Lower leg skin (tissue), 3 donors: ENCODE data around the gene BRD3.

Experiments
- POLR2A ChIP-seq, 2 donors: fragments of 450-650 bp; IDR thresholded peaks; one replicate each; pipeline ENCODE4 v1.6.1; 2016 to 2017; ENCODE audit warnings: antibody characterized with exemption in 2 of 2, mild to moderate bottlenecking in 1 of 2, moderate library complexity in 1 of 2
- TF ChIP-seq, protein P1 (sequence below), 3 donors: fragments of 450-650 bp; IDR thresholded peaks; one replicate each; pipeline ENCODE4 v1.5.1; 2016; ENCODE audit warnings: antibody characterized with exemption in 3 of 3, mild to moderate bottlenecking in 3 of 3, moderate library complexity in 2 of 3

GRCh38 chr9:134048582-134048968 is 19.3 kb downstream of the BRD3 start:
- TF ChIP-seq POLR2A (IDR thresholded peaks at IDR 0.05) = no peak
- TF ChIP-seq, protein P1, sequence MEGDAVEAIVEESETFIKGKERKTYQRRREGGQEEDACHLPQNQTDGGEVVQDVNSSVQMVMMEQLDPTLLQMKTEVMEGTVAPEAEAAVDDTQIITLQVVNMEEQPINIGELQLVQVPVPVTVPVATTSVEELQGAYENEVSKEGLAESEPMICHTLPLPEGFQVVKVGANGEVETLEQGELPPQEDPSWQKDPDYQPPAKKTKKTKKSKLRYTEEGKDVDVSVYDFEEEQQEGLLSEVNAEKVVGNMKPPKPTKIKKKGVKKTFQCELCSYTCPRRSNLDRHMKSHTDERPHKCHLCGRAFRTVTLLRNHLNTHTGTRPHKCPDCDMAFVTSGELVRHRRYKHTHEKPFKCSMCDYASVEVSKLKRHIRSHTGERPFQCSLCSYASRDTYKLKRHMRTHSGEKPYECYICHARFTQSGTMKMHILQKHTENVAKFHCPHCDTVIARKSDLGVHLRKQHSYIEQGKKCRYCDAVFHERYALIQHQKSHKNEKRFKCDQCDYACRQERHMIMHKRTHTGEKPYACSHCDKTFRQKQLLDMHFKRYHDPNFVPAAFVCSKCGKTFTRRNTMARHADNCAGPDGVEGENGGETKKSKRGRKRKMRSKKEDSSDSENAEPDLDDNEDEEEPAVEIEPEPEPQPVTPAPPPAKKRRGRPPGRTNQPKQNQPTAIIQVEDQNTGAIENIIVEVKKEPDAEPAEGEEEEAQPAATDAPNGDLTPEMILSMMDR (IDR thresholded peaks at IDR 0.05) = no peak
